ENCODE results near the gene KCND3.

The KCND3 gene

GRCh38 chr1:111855260-111855659 is 134.2 kb downstream of the KCND3 start:
- Histone ChIP-seq H3K36me3 (no peaks in the 10 kb centered on the region), H3K27me3 (peaks cover 0 to 3% of the 10 kb centered on the region in 2 donors), H3K9me3 (no peaks in the 10 kb centered on the region), H3K27ac (no peak overlapping the region), H3K4me1 (no peaks in the 10 kb centered on the region), H3K4me3 (no peak overlapping the region)
- intact Hi-C loops (cut with DNase I; ENCODE audit: low total_unique reads), result no loop called here
- no peak for DNase-seq
- no peak for TF ChIP-seq CTCF (IDR thresholded peaks at IDR 0.05)

- H3K4me3 ChIP-seq, result no peak overlapping the region
- no peak for DNase-seq
- H3K27me3 ChIP-seq, result peaks cover 0 to 3% of the 10 kb centered on the region in 2 donors
- H3K27ac ChIP-seq, result no peak overlapping the region
- intact Hi-C loops (cut with DNase I; ENCODE audit: low total_unique reads), result no loop called here
- TF ChIP-seq CTCF (IDR thresholded peaks at IDR 0.05), result no peak
- H3K9me3 ChIP-seq, result no peaks in the 10 kb centered on the region
- no peaks in the 10 kb centered on the region for H3K36me3 ChIP-seq
- H3K4me1 ChIP-seq, result no peaks in the 10 kb centered on the region
Measured at GRCh38 chr1:111852261-111852721, 137.2 kb downstream of the KCND3 start.

GRCh38 chr1:111851552-111851951 is 137.9 kb downstream of the KCND3 start:
- Histone ChIP-seq H3K4me1 (no peaks in the 10 kb centered on the region), H3K36me3 (no peaks in the 10 kb centered on the region), H3K27me3 (peaks cover 0 to 3% of the 10 kb centered on the region in 2 donors), H3K9me3 (no peaks in the 10 kb centered on the region), H3K27ac (no peak overlapping the region), H3K4me3 (no peak overlapping the region)
- no peak for DNase-seq
- intact Hi-C loops (cut with DNase I; ENCODE audit: low total_unique reads), result no loop called here
- TF ChIP-seq CTCF (IDR thresholded peaks at IDR 0.05), result no peak

- no peaks in the 10 kb centered on the region for H3K27me3 ChIP-seq
- intact Hi-C loops (cut with DNase I; ENCODE audit: low total_unique reads), result no loop called here
- H3K27ac ChIP-seq, result no peak overlapping the region
- H3K4me1 ChIP-seq, result no peaks in the 10 kb centered on the region
- TF ChIP-seq CTCF (IDR thresholded peaks at IDR 0.05), result no peak
- H3K4me3 ChIP-seq, result no peak overlapping the region
- H3K36me3 ChIP-seq, result no peaks in the 10 kb centered on the region
- H3K9me3 ChIP-seq, result no peaks in the 10 kb centered on the region
- DNase-seq, result no peak
Measured at GRCh38 chr1:111850109-111850508, 139.4 kb downstream of the KCND3 start.

- no peak for DNase-seq
- no peak for TF ChIP-seq CTCF (IDR thresholded peaks at IDR 0.05)
- intact Hi-C loops (cut with DNase I; ENCODE audit: low total_unique reads), result no loop called here
- Histone ChIP-seq H3K27me3 (no peaks in the 10 kb centered on the region), H3K4me3 (no peak overlapping the region), H3K4me1 (no peaks in the 10 kb centered on the region), H3K36me3 (no peaks in the 10 kb centered on the region), H3K9me3 (no peaks in the 10 kb centered on the region), H3K27ac (no peak overlapping the region)
Measured at GRCh38 chr1:111848852-111849545, 140.5 kb downstream of the KCND3 start.
